ENCODE results near the gene SPAAR.
"Not testable (repeated sequence)": the region's sequence is repeated elsewhere in the genome, so short reads cannot be mapped to it uniquely, and the experiment has no call there.

SPAAR gene

DNA sequence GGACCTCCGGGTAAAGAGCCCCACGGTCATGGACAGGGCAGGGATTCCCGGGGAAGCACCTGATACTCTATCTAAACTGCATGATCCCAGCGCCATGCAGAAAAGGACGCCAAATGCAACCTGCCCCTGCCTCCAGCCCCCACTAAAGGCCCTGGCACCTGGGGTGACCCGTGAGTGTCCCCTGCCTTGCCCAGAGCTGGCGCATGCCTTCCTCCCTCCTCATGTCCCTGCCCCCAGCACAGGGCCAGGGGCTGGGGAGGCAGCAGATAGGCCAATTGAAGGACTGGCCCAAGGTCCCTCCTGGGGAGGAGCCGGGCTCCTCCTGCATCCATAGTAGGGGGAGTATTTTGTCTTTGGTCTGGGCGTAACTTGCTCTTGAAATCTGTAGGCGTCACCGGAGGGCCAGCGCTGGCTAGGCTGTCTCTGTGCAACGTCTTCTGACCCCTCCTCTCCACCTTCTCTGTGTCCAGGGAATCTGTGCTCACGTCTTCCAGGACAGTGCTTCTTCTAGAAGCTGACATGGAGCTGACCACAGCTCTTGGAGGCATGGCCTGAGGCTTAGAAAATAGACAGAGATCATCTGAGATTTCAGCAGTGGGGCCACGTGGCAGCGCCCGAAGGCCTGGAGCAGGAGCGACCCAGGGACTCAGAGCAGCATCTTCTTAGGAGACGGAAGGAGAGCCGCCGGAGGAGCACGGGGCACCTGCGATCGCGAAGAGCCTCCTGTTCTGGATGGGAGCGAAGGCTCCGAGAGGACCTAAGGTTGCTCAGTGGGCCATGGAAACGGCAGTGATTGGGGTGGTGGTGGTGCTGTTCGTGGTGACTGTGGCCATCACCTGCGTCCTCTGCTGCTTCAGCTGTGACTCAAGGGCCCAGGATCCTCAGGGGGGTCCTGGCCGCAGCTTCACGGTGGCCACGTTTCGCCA is 660 bp downstream of the SPAAR start:
- peaks cover 43% of the 10 kb centered on the region for H3K4me1 Mint-ChIP-seq
- DNase-seq: no peak
- no peak overlapping the region for H3K4me3 Mint-ChIP-seq
- no peak overlapping the region for H3K27ac Mint-ChIP-seq
- H3K9me3 Mint-ChIP-seq: no peaks in the 10 kb centered on the region
- no peak for ATAC-seq
- H3K27me3 Mint-ChIP-seq: no peaks in the 10 kb centered on the region
- no peaks in the 10 kb centered on the region for H3K36me3 Mint-ChIP-seq (ENCODE audit: low read depth)

DNA sequence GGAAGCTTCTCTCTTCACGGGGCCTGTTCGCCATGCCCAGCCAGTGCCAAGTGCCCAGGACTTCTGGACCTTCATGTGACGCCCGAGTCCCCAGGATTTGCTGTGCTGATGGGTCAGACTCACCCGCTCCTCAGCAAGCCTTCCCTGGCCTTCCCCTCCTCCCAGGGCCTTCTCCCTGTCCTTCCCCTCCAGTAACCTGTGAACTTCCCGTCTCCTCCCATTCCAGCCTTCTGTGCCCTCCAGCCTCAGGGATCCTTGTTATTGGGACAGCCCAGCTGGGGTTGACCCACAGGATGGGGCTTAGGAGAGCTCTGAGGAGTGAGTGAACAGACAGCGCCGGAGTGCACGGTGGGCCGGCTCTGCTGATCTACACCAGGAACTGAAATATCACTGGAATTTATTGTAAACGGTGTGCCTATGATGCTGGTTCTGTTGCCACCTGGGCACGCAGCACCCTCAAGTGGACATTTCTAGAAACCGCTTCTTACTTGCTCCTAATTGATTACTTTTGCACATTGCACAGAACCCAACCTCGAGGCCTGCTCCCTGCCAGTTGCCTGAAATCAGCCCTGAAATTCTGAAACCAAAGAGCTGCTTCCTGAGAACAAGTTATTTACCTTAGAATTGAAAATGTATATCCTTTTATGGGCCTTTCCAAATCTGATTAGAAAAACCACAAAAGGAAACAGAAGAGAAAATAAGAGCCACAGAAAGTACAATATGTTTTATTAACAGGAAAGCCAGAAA is 1.5 kb downstream of the SPAAR start:
- peak; percentile 34 for DNase-seq
- H3K27me3 Mint-ChIP-seq: no peaks in the 10 kb centered on the region

DNA sequence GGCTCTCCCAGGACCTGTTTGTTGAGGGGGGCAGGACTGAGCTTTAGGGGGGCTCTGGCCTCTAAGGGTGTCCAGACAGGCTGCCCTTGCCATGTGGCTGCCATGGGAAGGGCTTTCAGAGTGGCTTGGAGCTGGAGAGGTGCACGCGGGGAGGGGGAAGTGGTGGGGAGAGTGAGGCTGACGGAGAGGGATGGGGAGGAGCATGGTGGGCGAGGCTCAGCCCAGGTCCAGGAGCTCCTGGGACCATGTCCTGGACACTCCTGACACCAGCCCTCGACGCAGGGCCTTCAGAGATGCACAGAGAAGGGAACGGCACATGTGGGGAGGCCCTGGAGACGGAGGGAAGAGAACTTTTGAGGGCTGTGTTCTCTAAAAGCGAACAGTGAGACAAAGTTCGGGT is 2.4 kb downstream of the SPAAR start:
- Mint-ChIP-seq H3K4me3 (no peak overlapping the region), H3K27ac (no peak overlapping the region), H3K4me1 (peaks cover 43% of the 10 kb centered on the region), H3K9me3 (no peaks in the 10 kb centered on the region), H3K27me3 (no peaks in the 10 kb centered on the region), H3K36me3 (ENCODE audit: low read depth) (no peaks in the 10 kb centered on the region)
- ATAC-seq (no peak), DNase-seq (no peak)

More for the DNA sequence above, 1.5 kb downstream of the SPAAR start:
- H3K4me3 Mint-ChIP-seq: no peak overlapping the region
- no peaks in the 10 kb centered on the region for H3K9me3 Mint-ChIP-seq
- no peaks in the 10 kb centered on the region for H3K36me3 Mint-ChIP-seq (ENCODE audit: low read depth)
- peak overlapping the region; percentile 64 for H3K27ac Mint-ChIP-seq
- peak; percentile 53 for ATAC-seq
- H3K4me1 Mint-ChIP-seq: peaks cover 43% of the 10 kb centered on the region

DNA sequence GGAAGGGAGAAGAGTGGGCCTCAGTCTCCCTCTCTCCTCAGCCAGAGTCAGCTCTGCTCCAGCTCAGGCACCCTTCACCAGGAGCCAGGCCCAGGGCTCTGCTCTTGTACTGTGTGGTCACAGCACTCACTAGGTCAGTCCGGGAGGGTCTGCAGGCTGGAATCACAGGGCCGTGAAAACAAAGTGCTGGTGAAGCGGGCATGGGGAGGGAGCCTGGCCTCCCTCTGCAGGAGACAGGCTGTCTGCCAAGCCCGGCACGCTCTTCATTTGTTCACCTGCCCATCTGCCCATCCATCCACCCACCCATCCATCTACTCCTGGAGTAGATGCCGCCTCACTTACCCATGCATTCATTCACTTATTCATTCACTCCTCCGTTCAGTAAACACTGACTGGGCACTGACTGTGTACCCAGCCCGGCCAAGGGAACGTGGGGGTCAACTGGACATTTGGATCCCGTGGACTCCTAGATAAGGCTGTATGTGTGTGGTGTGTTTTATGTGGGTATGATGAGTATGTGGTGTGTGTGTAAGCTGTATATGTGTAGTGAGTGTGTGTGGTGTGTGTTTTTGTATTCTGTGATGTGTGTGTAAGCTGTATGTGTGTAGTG is 3.6 kb downstream of the SPAAR start:
- Mint-ChIP-seq H3K36me3 (ENCODE audit: low read depth) (no peaks in the 10 kb centered on the region), H3K4me3 (no peak overlapping the region), H3K27me3 (no peaks in the 10 kb centered on the region), H3K4me1 (peaks cover 39% of the 10 kb centered on the region), H3K27ac (no peak overlapping the region), H3K9me3 (no peaks in the 10 kb centered on the region)
- ATAC-seq (no peak), DNase-seq (no peak)

DNA sequence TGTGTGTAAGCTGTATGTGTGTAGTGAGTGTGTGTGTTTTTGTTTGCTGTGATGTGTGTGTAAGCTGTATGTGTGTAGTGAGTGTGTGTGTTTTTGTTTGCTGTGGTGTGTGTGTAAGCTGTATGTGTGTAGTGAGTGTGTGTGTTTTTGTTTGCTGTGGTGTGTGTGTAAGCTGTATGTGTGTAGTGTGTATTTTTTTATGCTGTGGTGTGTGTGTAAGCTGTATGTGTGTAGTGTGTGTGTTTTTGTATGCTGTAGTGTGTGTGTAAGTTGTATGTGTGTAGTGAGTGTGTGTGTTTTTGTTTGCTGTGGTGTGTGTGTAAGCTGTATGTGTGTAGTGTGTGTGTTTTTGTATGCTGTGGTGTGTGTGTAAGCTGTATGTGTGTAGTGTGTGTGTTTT is 4.1 kb downstream of the SPAAR start:
- peaks cover 35% of the 10 kb centered on the region for H3K4me1 Mint-ChIP-seq
- H3K4me3 Mint-ChIP-seq; H3K36me3 Mint-ChIP-seq (ENCODE audit: low read depth); DNase-seq; H3K9me3 Mint-ChIP-seq; H3K27me3 Mint-ChIP-seq; ATAC-seq; H3K27ac Mint-ChIP-seq: not testable (repeated sequence)

DNA sequence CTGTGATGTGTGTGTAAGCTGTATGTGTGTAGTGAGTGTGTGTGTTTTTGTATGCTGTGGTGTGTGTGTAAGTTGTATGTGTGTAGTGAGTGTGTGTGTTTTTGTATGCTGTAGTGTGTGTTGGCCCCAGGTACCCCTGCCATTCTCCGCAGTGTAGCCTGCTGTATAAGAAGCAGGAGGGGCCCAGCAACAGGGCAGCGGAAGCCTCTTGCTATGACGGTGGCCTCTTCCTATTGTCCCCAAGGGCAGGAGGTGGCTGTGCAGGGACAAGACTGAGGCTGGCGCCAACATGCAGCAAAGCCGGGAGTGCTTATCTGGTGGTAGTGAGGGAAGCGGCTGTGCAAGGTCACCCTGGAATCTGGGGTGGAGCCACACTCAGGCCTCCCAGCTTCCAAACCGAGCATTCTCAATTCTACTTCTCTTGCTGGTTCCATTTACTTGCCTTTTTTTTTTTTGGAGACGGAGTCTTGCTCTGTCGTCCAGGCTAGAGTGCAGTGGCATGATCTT is 5.1 kb downstream of the SPAAR start:
- Mint-ChIP-seq H3K4me1 (peaks cover 26% of the 10 kb centered on the region), H3K27ac (no peak overlapping the region), H3K27me3 (no peaks in the 10 kb centered on the region), H3K4me3 (no peak overlapping the region), H3K9me3 (no peaks in the 10 kb centered on the region), H3K36me3 (ENCODE audit: low read depth) (no peaks in the 10 kb centered on the region)
- DNase-seq (no peak), ATAC-seq (peak; percentile 18)

DNA sequence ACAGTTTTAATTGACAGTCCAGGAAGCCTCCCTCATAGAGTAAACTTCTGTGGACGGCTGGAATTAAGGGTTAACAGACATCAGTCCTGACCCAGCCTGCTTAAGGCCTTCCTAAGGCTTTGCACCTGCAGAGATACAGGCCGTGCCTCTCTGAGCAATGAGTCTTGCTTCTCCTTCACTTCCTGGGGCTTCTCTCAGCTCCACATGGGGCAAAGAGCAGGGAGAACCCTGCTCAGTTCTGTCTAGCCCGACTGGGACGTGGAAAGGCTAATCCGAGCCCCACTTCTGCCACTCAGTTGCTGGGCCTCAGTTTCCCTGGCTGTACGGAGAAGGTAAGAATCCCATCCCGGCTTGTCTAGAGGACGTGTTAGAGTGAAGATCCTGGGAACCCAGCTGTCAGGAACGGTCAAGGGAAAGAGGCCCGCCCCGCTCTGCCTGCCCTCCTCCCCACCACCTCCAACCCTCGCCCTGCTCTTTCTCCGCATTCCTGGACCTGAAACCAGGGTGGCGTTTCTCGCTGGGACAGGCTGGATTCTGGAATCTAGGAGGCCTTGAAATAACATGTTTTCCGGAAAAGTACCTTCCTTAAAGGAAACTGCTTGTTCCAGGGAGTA is 6.5 kb downstream of the SPAAR start:
- ATAC-seq: no peak
- no peak overlapping the region for H3K27ac Mint-ChIP-seq
- no peak for DNase-seq

DNA sequence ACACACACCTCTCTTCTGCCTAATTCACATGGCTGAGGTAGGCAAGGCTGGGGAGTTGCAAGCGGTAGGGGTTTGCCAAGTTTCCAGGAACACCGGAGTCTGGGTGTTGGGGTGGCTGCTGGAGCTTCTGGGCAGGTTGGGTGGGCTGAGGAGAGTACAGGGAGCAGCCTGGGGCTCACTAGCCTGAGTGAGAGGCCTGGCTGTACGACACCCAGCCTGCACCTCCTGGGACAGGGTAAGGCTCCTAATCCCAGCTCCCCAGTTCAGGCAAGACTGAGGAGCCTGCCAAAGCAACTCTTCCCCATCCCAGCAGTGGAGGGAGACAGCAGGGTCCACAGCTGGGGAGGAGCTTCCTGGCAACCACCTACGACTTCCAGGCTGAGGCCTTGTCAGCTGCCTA is 8.0 kb downstream of the SPAAR start:
- Mint-ChIP-seq H3K27me3 (no peaks in the 10 kb centered on the region), H3K36me3 (ENCODE audit: low read depth) (no peaks in the 10 kb centered on the region), H3K4me1 (peaks cover 8% of the 10 kb centered on the region), H3K4me3 (no peak overlapping the region), H3K27ac (no peak overlapping the region), H3K9me3 (no peaks in the 10 kb centered on the region)
- ATAC-seq (no peak), DNase-seq (no peak)

More for the DNA sequence above, 6.5 kb downstream of the SPAAR start:
- no peaks in the 10 kb centered on the region for H3K36me3 Mint-ChIP-seq (ENCODE audit: low read depth)
- no peak overlapping the region for H3K4me3 Mint-ChIP-seq
- peaks cover 19% of the 10 kb centered on the region for H3K4me1 Mint-ChIP-seq
- H3K27me3 Mint-ChIP-seq: no peaks in the 10 kb centered on the region
- no peaks in the 10 kb centered on the region for H3K9me3 Mint-ChIP-seq

DNA sequence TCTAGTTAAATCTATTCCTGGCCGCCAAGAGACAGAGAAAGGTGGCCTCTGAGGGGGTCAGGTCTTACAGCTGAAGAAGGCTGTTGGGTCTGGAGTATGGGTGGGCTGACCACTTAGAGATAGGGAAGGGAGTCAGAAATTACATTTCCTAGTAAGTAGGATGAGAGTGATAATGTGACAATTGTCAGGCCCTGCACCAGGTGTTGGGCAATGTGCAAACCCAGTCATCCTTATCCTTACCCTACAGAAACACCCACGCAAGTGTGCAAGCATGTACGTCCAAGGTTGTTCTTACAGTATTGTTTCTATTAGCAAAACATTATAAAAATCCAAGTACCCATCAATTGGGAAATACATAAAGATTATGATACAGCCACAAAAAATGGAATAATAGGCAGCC is 9.5 kb downstream of the SPAAR start:
- Mint-ChIP-seq H3K9me3 (no peaks in the 10 kb centered on the region), H3K4me1 (peaks cover 11% of the 10 kb centered on the region), H3K27ac (no peak overlapping the region), H3K27me3 (no peaks in the 10 kb centered on the region), H3K36me3 (ENCODE audit: low read depth) (no peaks in the 10 kb centered on the region), H3K4me3 (no peak overlapping the region)
- DNase-seq: no peak
- no peak for ATAC-seq

DNA sequence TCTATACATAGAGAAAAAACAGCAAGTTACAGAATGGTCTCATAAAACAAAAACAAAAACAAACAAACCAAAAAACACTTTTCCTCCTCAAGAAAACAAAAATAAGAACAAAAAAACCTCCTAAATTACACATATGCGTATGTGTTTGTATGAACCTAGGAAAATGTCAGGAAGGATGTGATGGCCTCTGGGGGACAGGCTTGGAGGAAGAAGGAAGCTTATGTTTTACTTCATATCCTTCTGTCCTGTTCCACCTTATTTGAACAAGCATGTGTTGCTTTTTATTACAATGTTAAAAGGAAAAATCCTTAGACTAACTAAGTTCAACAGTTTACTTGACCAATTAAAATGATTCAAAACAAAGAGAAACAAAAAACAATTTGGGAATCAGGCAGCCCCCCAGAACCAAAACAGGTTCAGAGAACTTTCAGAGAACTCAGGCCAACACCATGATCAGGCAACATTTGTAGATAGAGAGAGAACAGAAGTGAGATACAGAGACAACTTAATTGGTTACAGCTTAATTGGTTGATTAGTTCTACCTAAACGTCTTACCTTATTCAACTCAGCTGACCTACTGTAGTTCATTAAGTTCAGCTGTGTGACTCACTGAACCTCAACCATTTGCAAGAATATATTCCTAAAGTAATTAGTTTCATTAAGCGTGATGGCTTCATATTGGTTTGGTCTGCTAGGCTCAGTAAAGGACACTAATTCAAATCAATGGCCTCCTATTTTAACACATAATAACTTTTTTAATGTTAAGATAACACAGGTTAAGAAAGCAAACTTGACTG is 10.1 kb downstream of the SPAAR start:
- H3K4me1 Mint-ChIP-seq: peaks cover 17% of the 10 kb centered on the region
- H3K27ac Mint-ChIP-seq: no peak overlapping the region
- no peak for DNase-seq
- no peak for ATAC-seq
- no peak overlapping the region for H3K4me3 Mint-ChIP-seq
- no peaks in the 10 kb centered on the region for H3K9me3 Mint-ChIP-seq
- H3K36me3 Mint-ChIP-seq (ENCODE audit: low read depth): no peaks in the 10 kb centered on the region
- H3K27me3 Mint-ChIP-seq: no peaks in the 10 kb centered on the region

DNA sequence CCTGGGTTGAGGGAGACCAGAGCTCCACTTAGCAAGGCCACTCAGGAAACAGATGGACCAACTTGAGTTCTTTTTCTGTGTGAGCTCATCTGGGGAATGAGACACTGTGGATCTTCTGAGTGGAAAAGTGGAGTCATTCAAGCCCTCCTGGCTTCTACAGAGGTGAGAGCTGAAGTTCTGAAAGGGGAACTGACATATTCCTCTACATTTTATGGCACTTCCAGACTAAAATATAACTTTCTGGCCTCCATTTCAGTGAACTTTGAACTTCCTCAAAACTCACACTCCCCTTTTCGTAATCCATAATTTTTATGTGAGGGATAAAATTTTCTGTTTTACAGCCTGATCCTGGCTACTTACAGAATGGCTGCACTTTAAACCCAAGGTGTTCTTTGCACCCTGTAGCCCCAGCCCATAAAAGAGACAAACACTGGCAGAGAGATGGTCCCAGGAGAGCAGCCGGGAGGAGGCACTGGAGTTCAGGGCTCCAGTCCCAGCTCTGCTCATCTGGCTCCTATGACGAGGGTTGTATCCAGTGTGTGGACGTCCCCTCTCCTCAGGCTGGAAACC is 10.8 kb downstream of the SPAAR start:
- Mint-ChIP-seq H3K36me3 (ENCODE audit: low read depth) (no peaks in the 10 kb centered on the region), H3K4me3 (no peak overlapping the region), H3K27ac (no peak overlapping the region), H3K4me1 (peaks cover 23% of the 10 kb centered on the region), H3K27me3 (no peaks in the 10 kb centered on the region), H3K9me3 (no peaks in the 10 kb centered on the region)
- DNase-seq (no peak), ATAC-seq (no peak)

DNA sequence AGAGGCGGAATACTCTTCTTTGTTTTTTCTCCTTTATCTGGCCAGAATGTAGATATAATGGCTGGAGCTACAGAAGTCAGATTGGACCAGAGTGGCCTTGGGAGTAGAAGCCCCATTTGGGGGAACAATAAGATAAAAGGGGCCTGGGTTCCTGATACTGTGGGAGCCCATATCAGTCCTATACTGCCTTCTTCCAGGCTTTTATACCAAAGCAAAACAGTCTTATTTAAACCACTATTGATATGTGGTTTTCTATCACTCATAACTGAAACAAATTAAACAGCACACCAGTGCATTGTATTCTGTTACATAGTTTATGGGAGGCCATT is 14.3 kb downstream of the SPAAR start:
- Mint-ChIP-seq H3K27me3 (peaks cover 2% of the 10 kb centered on the region), H3K27ac (no peak overlapping the region), H3K4me1 (peaks cover 23% of the 10 kb centered on the region), H3K4me3 (no peak overlapping the region), H3K36me3 (ENCODE audit: low read depth) (no peaks in the 10 kb centered on the region), H3K9me3 (no peaks in the 10 kb centered on the region)
- ATAC-seq: no peak
- DNase-seq: no peak

DNA sequence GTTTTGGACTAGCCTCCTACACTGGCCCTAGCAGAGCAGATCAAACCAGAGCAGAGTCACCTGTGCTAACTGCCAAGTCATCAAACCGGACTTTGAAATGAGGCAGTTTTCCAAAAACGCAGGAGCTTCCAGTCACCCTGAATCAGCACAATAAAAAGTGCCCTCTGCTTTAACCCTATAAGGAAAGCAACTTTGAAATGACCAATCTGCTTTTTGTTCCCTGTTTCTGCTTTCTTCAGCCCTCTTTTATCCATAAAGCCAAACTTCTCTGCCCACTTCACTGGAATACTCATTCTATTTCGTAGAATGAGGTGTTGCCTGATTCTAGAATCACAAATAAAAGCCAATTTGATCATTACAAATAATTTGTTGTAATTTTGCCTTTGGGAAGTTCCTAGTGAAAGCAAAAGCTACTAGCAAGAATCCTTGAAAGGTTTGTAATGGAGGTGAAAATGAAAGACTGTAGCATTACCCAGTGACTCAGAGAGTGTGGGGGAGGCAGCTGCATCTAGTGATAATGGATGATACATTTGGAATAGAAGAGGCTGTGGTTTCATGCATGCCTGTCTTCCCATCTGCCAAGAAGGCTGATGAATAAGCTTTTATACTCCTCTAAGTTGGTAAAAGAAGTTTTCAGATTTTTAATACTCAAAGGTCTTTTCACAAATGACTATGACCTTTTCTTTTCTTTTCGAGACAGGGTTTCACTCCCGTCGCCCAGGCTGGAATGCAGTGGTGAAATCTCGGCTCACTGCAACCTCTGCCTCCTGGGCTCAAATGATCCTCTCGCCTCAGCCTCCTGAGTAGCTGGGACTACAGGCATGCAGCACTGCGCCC is 14.9 kb downstream of the SPAAR start:
- ATAC-seq (peak; percentile 93), DNase-seq (peak; percentile 25)
- Mint-ChIP-seq H3K36me3 (ENCODE audit: low read depth) (no peaks in the 10 kb centered on the region), H3K27ac (peak overlapping the region; percentile 47), H3K4me1 (peaks cover 23% of the 10 kb centered on the region), H3K27me3 (peaks cover 2% of the 10 kb centered on the region), H3K4me3 (peak overlapping the region; percentile 38), H3K9me3 (no peaks in the 10 kb centered on the region)
